Measurements from ENCODE around the gene EPHA6. TPM values are rescaled to one million over a fixed set of nuclear protein-coding genes. Genes with fewer than 3 reads are reported as not detected.
"Not testable (repeated sequence)": the region's sequence is repeated elsewhere in the genome, so short reads cannot be mapped to it uniquely, and the experiment has no call there.

Gene EPHA6
- total RNA-seq, 4 donors from 2014 or later: 0.60 to 3.8 (median 3.0) TPM

DNA sequence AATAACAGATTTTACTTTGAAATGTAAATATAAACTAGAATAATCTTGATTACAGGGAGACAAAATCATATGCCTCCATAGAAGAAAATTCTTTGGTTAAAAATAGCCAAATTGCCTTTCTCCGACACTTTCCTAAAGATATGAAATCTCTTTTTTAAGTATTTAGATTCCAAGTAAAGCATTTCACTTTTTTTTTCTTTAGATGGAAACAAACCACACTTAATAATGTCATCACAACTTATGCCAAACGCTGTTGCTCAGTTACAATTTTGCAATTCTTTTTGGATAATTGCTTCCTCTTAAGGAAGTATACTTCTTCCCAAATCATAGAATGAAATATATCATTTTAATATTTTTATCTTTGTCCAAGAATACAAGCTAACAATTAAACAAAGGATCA lies 656.1 kb downstream of the EPHA6 start:
- H3K27ac ChIP-seq: no peak overlapping the region
- H3K4me1 ChIP-seq: no peaks in the 10 kb centered on the region
- in situ Hi-C loops (cut with MboI; ENCODE audit: low pct_ligation_motif_present in 1 of 4, low pct_unique_long_range_greater_than_20kb in 1 of 4, low sequenced_read_pairs in 3 of 4) (no loop called here), intact Hi-C loops (cut with DNase I; ENCODE audit: low total_unique reads) (no loop called here)
- H3K9me3 ChIP-seq: no peaks in the 10 kb centered on the region
- WGBS, 2 donors (ENCODE audit: low coverage in 1 of 2): 59 to 64% methylated on average over 2 of the region's 2 CpGs
- TF ChIP-seq POLR2A (IDR thresholded peaks at IDR 0.05) (no peak), POLR2AphosphoS5 (IDR thresholded peaks at IDR 0.05) (no peak), CTCF (IDR thresholded peaks at IDR 0.05) (no peak), EP300 (IDR thresholded peaks at IDR 0.05; ENCODE audit: low read depth) (no peak)
- H3K36me3 ChIP-seq: no peaks in the 10 kb centered on the region
- no peak overlapping the region for H3K4me3 ChIP-seq
- no peaks in the 10 kb centered on the region for H3K27me3 ChIP-seq
- no peak for DNase-seq

- Histone ChIP-seq H3K4me1 (no peaks in the 10 kb centered on the region), H3K9me3 (no peaks in the 10 kb centered on the region), H3K27me3 (no peaks in the 10 kb centered on the region), H3K27ac (no peak overlapping the region), H3K4me3 (no peak overlapping the region), H3K36me3 (no peaks in the 10 kb centered on the region)
- intact Hi-C loops (cut with DNase I; ENCODE audit: low total_unique reads): no loop called here
- DNase-seq: no peak
- in situ Hi-C loops (cut with MboI; ENCODE audit: low pct_ligation_motif_present in 1 of 4, low pct_unique_long_range_greater_than_20kb in 1 of 4, low sequenced_read_pairs in 3 of 4): no loop called here
- no peak for TF ChIP-seq EP300 (IDR thresholded peaks at IDR 0.05; ENCODE audit: low read depth)
- no peak for TF ChIP-seq POLR2AphosphoS5 (IDR thresholded peaks at IDR 0.05)
- TF ChIP-seq CTCF (IDR thresholded peaks at IDR 0.05): no peak
Observed at GRCh38 chr3:97479740-97480139, 665.3 kb downstream of the EPHA6 start.

- H3K4me1 ChIP-seq; H3K27me3 ChIP-seq; H3K36me3 ChIP-seq; H3K4me3 ChIP-seq; DNase-seq; in situ Hi-C loops (cut with MboI; ENCODE audit: low pct_ligation_motif_present in 1 of 4, low pct_unique_long_range_greater_than_20kb in 1 of 4, low sequenced_read_pairs in 3 of 4); H3K27ac ChIP-seq; intact Hi-C loops (cut with DNase I; ENCODE audit: low total_unique reads); H3K9me3 ChIP-seq: not testable (repeated sequence)
- WGBS, 2 donors (ENCODE audit: low coverage in 1 of 2): 63 to 92% methylated on average over 1 to 29 of the region's 29 CpGs
Observed at GRCh38 chr3:97480696-97481289, 666.4 kb downstream of the EPHA6 start.

GRCh38 chr3:97481416-97481815 lies 667.0 kb downstream of the EPHA6 start:
- DNase-seq: no peak
- H3K36me3 ChIP-seq: no peaks in the 10 kb centered on the region
- H3K27ac ChIP-seq: no peak overlapping the region
- H3K4me1 ChIP-seq: no peaks in the 10 kb centered on the region
- H3K4me3 ChIP-seq: no peak overlapping the region
- in situ Hi-C loops (cut with MboI; ENCODE audit: low pct_ligation_motif_present in 1 of 4, low pct_unique_long_range_greater_than_20kb in 1 of 4, low sequenced_read_pairs in 3 of 4) (no loop called here), intact Hi-C loops (cut with DNase I; ENCODE audit: low total_unique reads) (no loop called here)
- H3K9me3 ChIP-seq: no peaks in the 10 kb centered on the region
- WGBS, 2 donors (ENCODE audit: low coverage in 1 of 2): 94 to 95% methylated on average over 21 to 26 of the region's 26 CpGs
- TF ChIP-seq POLR2A (IDR thresholded peaks at IDR 0.05) (no peak), POLR2AphosphoS5 (IDR thresholded peaks at IDR 0.05) (no peak), EP300 (IDR thresholded peaks at IDR 0.05; ENCODE audit: low read depth) (no peak), CTCF (IDR thresholded peaks at IDR 0.05) (no peak)
- H3K27me3 ChIP-seq: no peaks in the 10 kb centered on the region

- intact Hi-C loops (cut with DNase I; ENCODE audit: low total_unique reads) (no loop called here), in situ Hi-C loops (cut with MboI; ENCODE audit: low pct_ligation_motif_present in 1 of 4, low pct_unique_long_range_greater_than_20kb in 1 of 4, low sequenced_read_pairs in 3 of 4) (no loop called here)
- no peaks in the 10 kb centered on the region for H3K9me3 ChIP-seq
- H3K27me3 ChIP-seq: no peaks in the 10 kb centered on the region
- H3K4me3 ChIP-seq: no peak overlapping the region
- WGBS, 2 donors (ENCODE audit: low coverage in 1 of 2): 61 to 77% methylated on average over 3 of the region's 3 CpGs
- TF ChIP-seq POLR2A (IDR thresholded peaks at IDR 0.05) (no peak), CTCF (IDR thresholded peaks at IDR 0.05) (no peak), EP300 (IDR thresholded peaks at IDR 0.05; ENCODE audit: low read depth) (no peak), POLR2AphosphoS5 (IDR thresholded peaks at IDR 0.05) (no peak)
- H3K27ac ChIP-seq: no peak overlapping the region
- no peak for DNase-seq
- no peaks in the 10 kb centered on the region for H3K36me3 ChIP-seq
- H3K4me1 ChIP-seq: no peaks in the 10 kb centered on the region
Observed at GRCh38 chr3:97485206-97485605, 670.8 kb downstream of the EPHA6 start.

All from transverse colon (tissue), 4 donors.